ENCODE data around the gene COPS8. TPM values are rescaled to one million over a fixed set of nuclear protein-coding genes. Genes with fewer than 3 reads are reported as not detected.

COPS8 gene
- total RNA-seq, 1 donor from 2014 or later: 59.2 TPM

DNA sequence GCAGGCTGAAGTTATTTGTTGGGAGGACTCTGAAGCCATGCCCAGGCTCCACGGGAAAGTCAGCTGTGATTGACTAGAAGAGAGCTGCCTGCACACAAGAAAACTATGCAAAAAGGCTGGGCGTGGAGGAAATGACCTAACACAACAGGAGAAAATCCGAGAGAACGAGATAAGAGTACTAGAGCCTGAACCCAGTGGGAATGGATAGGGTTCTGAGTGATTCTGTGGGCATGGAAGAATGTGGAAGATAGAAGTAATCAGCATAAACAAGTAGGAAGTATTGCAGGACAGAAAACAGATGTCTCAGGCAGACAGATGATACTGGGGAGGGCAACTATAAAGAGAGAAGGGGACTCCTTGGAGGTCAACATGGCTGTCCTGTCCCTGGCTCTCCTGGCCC, 12.1 kb upstream of the COPS8 start:
- H3K4me1 Mint-ChIP-seq (ENCODE audit: low read depth): no peaks in the 10 kb centered on the region
- no peak for DNase-seq (ENCODE audit: low spot score)
- H3K9me3 Mint-ChIP-seq: no peaks in the 10 kb centered on the region
- H3K36me3 Mint-ChIP-seq (ENCODE audit: low read depth): no peaks in the 10 kb centered on the region
- H3K27ac Mint-ChIP-seq: no peak overlapping the region
- no peak overlapping the region for H3K4me3 Mint-ChIP-seq
- intact Hi-C loops (cut with micrococcal nuclease): loop anchor here (2.0 kb wide), 1 partner anchor 505 kb away; the partner anchor contains the start of gene ACKR3
- peaks cover 6% of the 10 kb centered on the region for H3K27me3 Mint-ChIP-seq (ENCODE audit: insufficient read depth)

- Mint-ChIP-seq H3K27ac (no peak overlapping the region), H3K9me3 (no peaks in the 10 kb centered on the region), H3K4me3 (no peak overlapping the region), H3K4me1 (ENCODE audit: low read depth) (no peaks in the 10 kb centered on the region), H3K27me3 (ENCODE audit: insufficient read depth) (peaks cover 6% of the 10 kb centered on the region), H3K36me3 (ENCODE audit: low read depth) (no peaks in the 10 kb centered on the region)
- no peak for DNase-seq (ENCODE audit: low spot score)
- intact Hi-C loops (cut with micrococcal nuclease): no loop called here
Measured at GRCh38 chr2:237074211-237074993, 11.3 kb upstream of the COPS8 start.

- H3K4me1 Mint-ChIP-seq (ENCODE audit: low read depth): no peaks in the 10 kb centered on the region
- no peak for DNase-seq (ENCODE audit: low spot score)
- intact Hi-C loops (cut with micrococcal nuclease): no loop called here
- H3K9me3 Mint-ChIP-seq: no peaks in the 10 kb centered on the region
- peaks cover 6% of the 10 kb centered on the region for H3K27me3 Mint-ChIP-seq (ENCODE audit: insufficient read depth)
- H3K4me3 Mint-ChIP-seq: no peak overlapping the region
- H3K27ac Mint-ChIP-seq: no peak overlapping the region
- no peaks in the 10 kb centered on the region for H3K36me3 Mint-ChIP-seq (ENCODE audit: low read depth)
Measured at GRCh38 chr2:237075749-237076599, 9.7 kb upstream of the COPS8 start.

GRCh38 chr2:237081596-237081995, 4.1 kb upstream of the COPS8 start:
- peaks cover 4% of the 10 kb centered on the region for H3K27me3 Mint-ChIP-seq (ENCODE audit: insufficient read depth)
- H3K4me1 Mint-ChIP-seq (ENCODE audit: low read depth): peaks cover 8% of the 10 kb centered on the region
- H3K27ac Mint-ChIP-seq: no peak overlapping the region
- H3K36me3 Mint-ChIP-seq (ENCODE audit: low read depth): no peaks in the 10 kb centered on the region
- intact Hi-C loops (cut with micrococcal nuclease): no loop called here
- no peak for DNase-seq (ENCODE audit: low spot score)
- no peaks in the 10 kb centered on the region for H3K9me3 Mint-ChIP-seq
- H3K4me3 Mint-ChIP-seq: no peak overlapping the region

GRCh38 chr2:237083026-237083425, 2.7 kb upstream of the COPS8 start:
- Mint-ChIP-seq H3K27me3 (ENCODE audit: insufficient read depth) (peaks cover under 1% of the 10 kb centered on the region), H3K4me1 (ENCODE audit: low read depth) (peaks cover 15% of the 10 kb centered on the region), H3K9me3 (no peaks in the 10 kb centered on the region), H3K27ac (no peak overlapping the region), H3K4me3 (no peak overlapping the region), H3K36me3 (ENCODE audit: low read depth) (no peaks in the 10 kb centered on the region)
- intact Hi-C loops (cut with micrococcal nuclease): no loop called here
- no peak for DNase-seq (ENCODE audit: low spot score)

DNA sequence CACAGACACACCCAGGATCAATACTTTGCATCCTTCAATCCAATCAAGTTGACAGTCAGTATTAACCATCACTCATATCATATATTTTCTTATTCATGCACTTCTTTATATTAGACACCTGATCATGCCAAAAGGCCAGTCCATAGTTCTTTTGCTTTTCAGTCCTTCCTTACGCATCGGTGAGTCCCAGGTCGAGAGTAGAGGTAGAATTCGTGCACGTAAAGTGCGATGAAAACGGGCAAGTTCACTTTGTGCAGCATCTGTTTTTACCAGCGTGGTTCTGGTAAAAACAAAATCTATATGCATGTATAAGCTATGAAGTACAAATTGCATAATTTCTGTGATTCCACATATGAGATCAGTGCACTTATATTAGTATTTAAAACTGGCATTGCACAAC, 1.2 kb upstream of the COPS8 start:
- intact Hi-C loops (cut with micrococcal nuclease): no loop called here
- Mint-ChIP-seq H3K4me3 (peak overlapping the region; percentile 98), H3K4me1 (ENCODE audit: low read depth) (peaks cover 15% of the 10 kb centered on the region), H3K27me3 (ENCODE audit: insufficient read depth) (no peaks in the 10 kb centered on the region), H3K27ac (peak overlapping the region; percentile 57), H3K9me3 (no peaks in the 10 kb centered on the region), H3K36me3 (ENCODE audit: low read depth) (no peaks in the 10 kb centered on the region)
- DNase-seq (ENCODE audit: low spot score): no peak

GRCh38 chr2:237090906-237091305, 5.2 kb downstream of the COPS8 start:
- Mint-ChIP-seq H3K27ac (no peak overlapping the region), H3K9me3 (no peaks in the 10 kb centered on the region), H3K27me3 (ENCODE audit: insufficient read depth) (no peaks in the 10 kb centered on the region), H3K4me3 (no peak overlapping the region), H3K36me3 (ENCODE audit: low read depth) (peaks cover 6% of the 10 kb centered on the region), H3K4me1 (ENCODE audit: low read depth) (peaks cover 10% of the 10 kb centered on the region)
- intact Hi-C loops (cut with micrococcal nuclease): no loop called here
- no peak for DNase-seq (ENCODE audit: low spot score)

- Mint-ChIP-seq H3K4me1 (ENCODE audit: low read depth) (peaks cover 5% of the 10 kb centered on the region), H3K9me3 (no peaks in the 10 kb centered on the region), H3K36me3 (ENCODE audit: low read depth) (peaks cover 14% of the 10 kb centered on the region), H3K27me3 (ENCODE audit: insufficient read depth) (no peaks in the 10 kb centered on the region), H3K27ac (no peak overlapping the region), H3K4me3 (no peak overlapping the region)
- intact Hi-C loops (cut with micrococcal nuclease): no loop called here
- no peak for DNase-seq (ENCODE audit: low spot score)
Measured at GRCh38 chr2:237091779-237092436, 6.2 kb downstream of the COPS8 start.

GRCh38 chr2:237092506-237092905, 6.8 kb downstream of the COPS8 start:
- H3K27ac Mint-ChIP-seq: no peak overlapping the region
- intact Hi-C loops (cut with micrococcal nuclease): no loop called here
- no peaks in the 10 kb centered on the region for H3K4me1 Mint-ChIP-seq (ENCODE audit: low read depth)

GRCh38 chr2:237092920-237093781, 7.5 kb downstream of the COPS8 start:
- DNase-seq (ENCODE audit: low spot score): no peak
- H3K36me3 Mint-ChIP-seq (ENCODE audit: low read depth): peaks cover 22% of the 10 kb centered on the region
- H3K27me3 Mint-ChIP-seq (ENCODE audit: insufficient read depth): no peaks in the 10 kb centered on the region
- no peak overlapping the region for H3K4me3 Mint-ChIP-seq
- H3K27ac Mint-ChIP-seq: no peak overlapping the region
- H3K9me3 Mint-ChIP-seq: no peaks in the 10 kb centered on the region
- no peaks in the 10 kb centered on the region for H3K4me1 Mint-ChIP-seq (ENCODE audit: low read depth)
- intact Hi-C loops (cut with micrococcal nuclease): no loop called here

More at GRCh38 chr2:237092506-237092905, 6.8 kb downstream of the COPS8 start:
- Mint-ChIP-seq H3K4me3 (no peak overlapping the region), H3K9me3 (no peaks in the 10 kb centered on the region), H3K27me3 (ENCODE audit: insufficient read depth) (no peaks in the 10 kb centered on the region), H3K36me3 (ENCODE audit: low read depth) (peaks cover 18% of the 10 kb centered on the region)
- DNase-seq (ENCODE audit: low spot score): no peak

DNA sequence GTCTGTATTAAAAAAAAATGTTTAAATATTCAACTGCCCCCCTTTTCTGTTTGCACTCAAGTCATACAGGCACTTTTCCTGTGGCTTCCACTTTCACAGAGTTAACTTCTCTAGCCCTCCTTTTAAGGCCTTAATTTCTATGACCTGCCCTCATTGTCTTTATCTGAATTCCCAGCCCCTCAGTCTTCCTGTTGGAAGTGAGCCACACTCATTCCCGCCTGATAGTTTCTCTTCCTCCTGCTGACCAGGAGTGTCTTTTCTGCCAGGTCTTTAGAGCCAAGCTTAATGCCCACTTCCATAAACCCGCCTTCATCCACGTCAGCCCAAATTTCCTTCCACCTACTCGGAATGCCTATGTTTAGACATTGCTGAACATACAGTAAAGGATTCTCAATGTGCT, 10.5 kb downstream of the COPS8 start:
- Mint-ChIP-seq H3K27me3 (ENCODE audit: insufficient read depth) (no peaks in the 10 kb centered on the region), H3K4me3 (no peak overlapping the region), H3K4me1 (ENCODE audit: low read depth) (no peaks in the 10 kb centered on the region), H3K27ac (no peak overlapping the region), H3K9me3 (no peaks in the 10 kb centered on the region), H3K36me3 (ENCODE audit: low read depth) (peaks cover 32% of the 10 kb centered on the region)
- intact Hi-C loops (cut with micrococcal nuclease): no loop called here
- DNase-seq (ENCODE audit: low spot score): no peak

DNA sequence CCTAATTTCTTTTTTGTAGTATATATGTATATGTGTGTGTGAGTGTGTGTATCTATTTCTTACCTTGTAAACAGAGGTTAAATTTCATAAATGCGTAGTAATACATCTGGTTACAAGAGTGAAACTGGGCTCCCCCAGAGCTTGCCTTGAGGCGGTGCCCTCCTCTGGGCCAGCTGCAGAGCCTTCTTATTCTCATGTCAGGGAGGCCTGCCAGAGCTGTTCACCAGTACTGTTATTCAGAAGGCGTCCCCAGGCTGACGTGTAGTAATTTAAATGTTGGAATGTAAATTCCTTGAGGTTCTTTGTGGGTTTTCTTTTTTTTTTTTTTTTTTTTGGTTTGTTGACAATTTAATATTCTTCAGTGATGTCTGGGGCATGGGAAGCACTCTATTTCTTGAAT, 11.2 kb downstream of the COPS8 start:
- intact Hi-C loops (cut with micrococcal nuclease): no loop called here
- Mint-ChIP-seq H3K4me3 (no peak overlapping the region), H3K4me1 (ENCODE audit: low read depth) (no peaks in the 10 kb centered on the region), H3K27ac (no peak overlapping the region), H3K36me3 (ENCODE audit: low read depth) (peaks cover 32% of the 10 kb centered on the region), H3K9me3 (no peaks in the 10 kb centered on the region), H3K27me3 (ENCODE audit: insufficient read depth) (no peaks in the 10 kb centered on the region)
- no peak for DNase-seq (ENCODE audit: low spot score)
